ENCODE results near the gene TMEM51.
A peak's percentile ranks its signal among the peaks of the same experiment; 100 is the strongest.

The TMEM51 gene

GRCh38 chr1:15179485-15179883, 25.9 kb downstream of the TMEM51 start:
- DNase-seq, result no peak

- no peak for DNase-seq
Observed at GRCh38 chr1:15180189-15180588, 26.6 kb downstream of the TMEM51 start.

- no peak for DNase-seq
Observed at GRCh38 chr1:15180945-15181523, 27.5 kb downstream of the TMEM51 start.

GRCh38 chr1:15181564-15181963, 28.0 kb downstream of the TMEM51 start:
- DNase-seq, result no peak

- no peak for DNase-seq
Observed at GRCh38 chr1:15184436-15185241, 31.1 kb downstream of the TMEM51 start.

- DNase-seq, result no peak
Observed at GRCh38 chr1:15185617-15186016, 32.1 kb downstream of the TMEM51 start.

GRCh38 chr1:15186073-15186845, 32.7 kb downstream of the TMEM51 start:
- DNase-seq, result no peak

GRCh38 chr1:15186846-15187151, 33.3 kb downstream of the TMEM51 start:
- DNase-seq, result no peak

- no peak for DNase-seq
Observed at GRCh38 chr1:15187175-15188129, 33.9 kb downstream of the TMEM51 start.

GRCh38 chr1:15188130-15188524, 34.6 kb downstream of the TMEM51 start:
- no peak for DNase-seq

- no peak for DNase-seq
Observed at GRCh38 chr1:15188678-15189077, 35.1 kb downstream of the TMEM51 start.

- DNase-seq, result no peak
Observed at GRCh38 chr1:15189692-15190370, 36.3 kb downstream of the TMEM51 start.

- no peak for DNase-seq
Observed at GRCh38 chr1:15191267-15191666, 37.7 kb downstream of the TMEM51 start.

- no peak for DNase-seq
Observed at GRCh38 chr1:15191770-15192169, 38.2 kb downstream of the TMEM51 start.

- DNase-seq, result no peak
Observed at GRCh38 chr1:15192916-15193550, 39.5 kb downstream of the TMEM51 start.

GRCh38 chr1:15195420-15196052, 42.0 kb downstream of the TMEM51 start:
- no peak for DNase-seq

GRCh38 chr1:15196069-15196468, 42.5 kb downstream of the TMEM51 start:
- no peak for DNase-seq

- peak; percentile 29 for DNase-seq
Observed at GRCh38 chr1:15196807-15197530, 43.4 kb downstream of the TMEM51 start.

- no peak for DNase-seq
Observed at GRCh38 chr1:15197591-15198447, 44.3 kb downstream of the TMEM51 start.

- DNase-seq, result no peak
Observed at GRCh38 chr1:15198684-15199083, 45.1 kb downstream of the TMEM51 start.

All from DMS79 (cell line).